ENCODE results near the gene SYNC.
"Not testable (repeated sequence)": the region's sequence is repeated elsewhere in the genome, so short reads cannot be mapped to it uniquely, and the experiment has no call there.

The SYNC gene

DNA sequence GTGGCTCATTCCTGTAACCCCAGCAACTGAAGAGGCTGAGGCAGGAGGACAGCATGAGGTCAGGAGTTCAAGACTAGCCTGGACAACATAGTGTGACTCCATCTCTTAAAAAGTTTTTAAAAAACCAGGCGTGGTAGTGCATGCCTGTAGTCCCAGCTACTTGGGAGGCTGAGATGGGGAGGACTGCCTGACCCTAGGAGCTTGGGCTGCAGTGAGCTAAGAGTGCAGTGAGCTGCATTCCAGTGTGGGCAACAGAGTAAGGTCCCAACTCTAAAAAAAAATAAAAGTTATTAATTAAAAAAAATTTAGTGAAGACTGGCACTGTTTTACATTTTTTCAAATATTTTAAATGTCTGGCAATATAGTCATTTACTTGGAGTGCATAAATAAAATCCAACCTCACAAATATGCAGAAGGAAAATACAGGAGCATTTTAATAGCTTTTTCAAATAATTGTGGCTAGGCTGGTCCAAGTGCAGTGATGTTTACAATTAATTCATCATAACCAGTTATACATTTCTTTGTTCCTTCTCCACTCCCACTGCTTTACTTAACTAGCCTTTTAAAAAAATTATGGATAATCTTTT lies 63.0 kb downstream of the SYNC start:
- DNase-seq, result no peak

DNA sequence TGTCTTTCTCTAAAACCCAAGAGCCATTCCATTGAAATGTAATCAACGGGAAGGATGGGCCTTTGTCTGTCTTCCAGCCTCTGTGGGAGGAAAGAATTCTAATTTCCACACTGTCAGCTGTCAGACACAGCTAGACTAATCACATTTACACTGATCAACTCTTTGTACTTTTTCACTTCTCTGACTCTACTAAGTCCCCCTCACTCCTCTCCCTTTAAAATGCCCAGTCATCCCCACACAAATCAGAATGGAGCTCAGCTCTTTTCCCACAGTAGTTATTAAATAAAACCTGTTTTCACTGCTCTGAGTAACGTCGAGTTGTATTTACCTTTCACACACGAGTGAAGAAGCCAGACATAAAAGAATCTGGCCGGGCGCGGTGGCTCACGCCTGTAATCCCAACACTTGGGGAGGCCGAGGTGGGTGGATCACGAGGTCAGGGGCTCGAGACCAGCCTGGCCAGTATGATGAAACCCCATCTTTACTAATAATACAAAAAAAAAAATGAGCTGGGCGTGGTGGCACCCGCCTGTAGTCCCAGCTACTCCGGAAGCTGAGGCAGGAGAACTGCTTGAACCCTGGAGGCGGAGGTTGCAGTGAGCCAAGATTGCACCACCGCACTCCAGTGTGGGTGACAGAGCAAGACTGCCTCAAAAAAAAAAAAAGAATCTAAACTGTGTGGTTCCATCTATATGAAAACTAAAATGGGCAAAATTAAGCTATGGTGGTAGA lies 65.5 kb downstream of the SYNC start:
- no peak for DNase-seq

DNA sequence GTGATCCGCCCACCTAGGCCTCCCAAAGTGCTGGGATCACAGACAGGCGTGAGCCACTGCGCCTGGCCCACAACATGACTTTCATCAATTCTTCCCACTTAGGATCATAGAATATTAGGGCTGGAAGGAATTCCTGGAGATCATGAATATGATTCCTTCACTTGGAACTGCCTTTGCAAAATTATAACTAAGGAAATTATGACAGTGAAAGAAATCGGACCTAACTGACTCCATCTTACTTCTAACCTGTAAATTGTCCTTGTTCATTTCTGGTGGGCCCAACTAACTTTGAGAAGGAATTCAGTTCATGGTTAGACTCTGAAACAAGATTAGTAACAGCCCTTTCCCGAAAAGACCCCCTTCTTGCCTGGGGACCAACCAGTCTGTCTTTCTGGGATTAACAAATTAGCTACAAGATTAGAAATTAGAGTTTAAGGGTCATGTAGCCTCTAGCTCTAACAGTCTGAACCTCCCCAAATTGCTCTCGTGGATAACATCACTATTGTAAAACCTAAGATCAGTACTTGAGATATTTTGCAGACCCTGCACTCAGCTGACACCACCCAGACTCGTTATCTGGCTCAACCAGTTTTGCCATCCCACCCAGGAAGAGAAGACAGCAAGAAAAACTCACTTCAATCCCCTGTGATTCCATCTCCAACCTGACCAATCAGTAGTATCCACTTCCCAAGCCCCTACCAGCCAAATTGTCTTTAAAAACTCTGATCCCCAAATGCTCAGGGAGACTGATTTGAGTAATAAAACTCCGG lies 66.9 kb downstream of the SYNC start:
- no peak for DNase-seq

DNA sequence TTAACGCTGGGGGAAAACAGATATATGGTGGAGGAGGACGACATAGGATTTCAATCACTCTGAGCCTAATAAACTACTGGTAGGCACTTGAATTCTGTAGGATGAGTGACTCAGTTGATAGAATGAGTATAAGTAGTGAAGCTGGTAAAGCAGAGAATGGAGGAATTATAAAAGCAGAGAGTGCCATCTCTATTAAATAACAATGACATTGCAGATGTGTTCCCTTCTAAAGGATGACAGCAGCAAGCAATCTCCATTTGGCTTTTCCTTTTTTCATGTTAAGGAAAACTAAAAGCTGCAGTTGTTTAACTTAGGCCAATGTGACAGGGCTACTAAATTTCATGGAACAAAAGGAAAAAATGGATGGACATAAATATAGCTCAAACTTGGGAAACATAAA lies 69.7 kb downstream of the SYNC start:
- no peak for DNase-seq

DNA sequence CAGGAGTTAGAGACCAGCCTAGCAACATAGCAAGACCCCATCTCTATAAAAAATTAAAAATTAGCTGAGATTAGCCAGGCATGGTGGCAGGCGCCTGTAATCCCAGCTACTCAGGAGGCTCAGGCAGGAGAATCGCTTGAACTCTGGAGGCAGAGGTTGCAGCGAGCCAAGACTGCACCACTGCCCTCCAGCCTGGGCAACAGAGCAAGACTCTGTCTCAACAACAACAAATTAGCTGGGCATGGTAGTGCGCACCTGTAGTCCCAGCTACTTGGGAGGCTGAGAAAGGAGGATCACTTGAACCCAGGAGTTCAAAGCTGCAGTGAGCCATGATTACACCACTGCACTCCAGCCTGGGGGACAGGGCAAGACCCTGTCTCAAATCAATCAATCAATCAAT lies 72.4 kb downstream of the SYNC start:
- not testable (repeated sequence) for DNase-seq

Measured in NCI-H1436 treated with DMSO at 0.1 percent for 48 hours (cell line).